Astrocyte (in vitro differentiated cells and primary cell): ENCODE measurements around the gene MEGF10.

Source experiments
- EZH2 ChIP-seq: IDR thresholded peaks from 2 replicates; pipeline ENCODE4 v1.6.1; 2012; ENCODE audit warnings: mild to moderate bottlenecking, low read length, inconsistent platforms; ENCODE audit not compliant: insufficient read depth
- TF ChIP-seq, protein P1 (sequence below): IDR thresholded peaks from 2 replicates; pipeline ENCODE4 v1.5.1; 2011; ENCODE audit warnings: low read depth, mild to moderate bottlenecking, inconsistent platforms, low read length, moderate library complexity; ENCODE audit not compliant: insufficient read depth

DNA sequence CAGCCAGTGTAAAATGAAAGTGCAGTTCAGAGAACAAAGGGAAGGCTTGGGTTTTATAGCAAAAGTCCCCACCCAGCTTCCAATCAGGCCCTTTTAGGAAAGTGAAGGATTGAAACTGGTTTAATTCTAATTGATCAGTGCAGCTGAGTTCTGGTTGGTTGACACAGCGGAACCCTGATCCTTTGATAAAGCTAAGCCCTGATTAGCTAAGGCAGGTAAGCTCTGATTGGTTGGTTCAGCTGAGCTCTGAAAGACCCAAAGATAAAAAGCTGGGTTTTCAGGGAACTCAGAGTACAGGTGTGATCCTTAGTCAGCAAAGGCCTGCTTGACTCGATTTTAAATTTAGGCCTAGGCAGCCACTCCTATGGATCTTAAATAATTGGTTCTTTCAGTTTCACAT lies 156.0 kb downstream of the MEGF10 start:
- TF ChIP-seq, protein P1, sequence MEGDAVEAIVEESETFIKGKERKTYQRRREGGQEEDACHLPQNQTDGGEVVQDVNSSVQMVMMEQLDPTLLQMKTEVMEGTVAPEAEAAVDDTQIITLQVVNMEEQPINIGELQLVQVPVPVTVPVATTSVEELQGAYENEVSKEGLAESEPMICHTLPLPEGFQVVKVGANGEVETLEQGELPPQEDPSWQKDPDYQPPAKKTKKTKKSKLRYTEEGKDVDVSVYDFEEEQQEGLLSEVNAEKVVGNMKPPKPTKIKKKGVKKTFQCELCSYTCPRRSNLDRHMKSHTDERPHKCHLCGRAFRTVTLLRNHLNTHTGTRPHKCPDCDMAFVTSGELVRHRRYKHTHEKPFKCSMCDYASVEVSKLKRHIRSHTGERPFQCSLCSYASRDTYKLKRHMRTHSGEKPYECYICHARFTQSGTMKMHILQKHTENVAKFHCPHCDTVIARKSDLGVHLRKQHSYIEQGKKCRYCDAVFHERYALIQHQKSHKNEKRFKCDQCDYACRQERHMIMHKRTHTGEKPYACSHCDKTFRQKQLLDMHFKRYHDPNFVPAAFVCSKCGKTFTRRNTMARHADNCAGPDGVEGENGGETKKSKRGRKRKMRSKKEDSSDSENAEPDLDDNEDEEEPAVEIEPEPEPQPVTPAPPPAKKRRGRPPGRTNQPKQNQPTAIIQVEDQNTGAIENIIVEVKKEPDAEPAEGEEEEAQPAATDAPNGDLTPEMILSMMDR: no peak
- TF ChIP-seq EZH2: no peak
